Astrocyte (in vitro differentiated cells and primary cell): Measurements from ENCODE around the gene TKTL1. TPM values are rescaled to one million over a fixed set of nuclear protein-coding genes. Genes with fewer than 3 reads are reported as not detected.
A peak's percentile ranks its signal among the peaks of the same experiment; 100 is the strongest.
"Not testable (repeated sequence)": the region's sequence is repeated elsewhere in the genome, so short reads cannot be mapped to it uniquely, and the experiment has no call there.

Experiments
- DNase-seq: peaks from one replicate; pipeline ENCODE4 v3.0.0-alpha.2; 2010; ENCODE audit warnings: low read depth
- FAIRE-seq: peaks from 2 replicates; lab custom pipeline; 2011; peaks lifted over from hg19 to GRCh38; lab: Jason Lieb, UNC
- H2AFZ ChIP-seq: 2 replicates; pipeline ENCODE4 v1.6.0; 2012; ENCODE audit warnings: low read depth, low read length, inconsistent platforms
- H3K27ac ChIP-seq: 2 replicates; pipeline ENCODE4 v1.5.1; 2011; ENCODE audit warnings: low read depth, low read length, inconsistent platforms
- H3K27me3 ChIP-seq: 2 replicates; pipeline ENCODE4 v1.6.0; 2011; ENCODE audit warnings: low read length, inconsistent platforms; ENCODE audit not compliant: insufficient read depth
- H3K36me3 ChIP-seq: 2 replicates; pipeline ENCODE4 v1.5.1; 2011; ENCODE audit warnings: low read length, inconsistent platforms; ENCODE audit not compliant: insufficient read depth
- H3K4me1 ChIP-seq: 2 replicates; pipeline ENCODE4 v1.5.1; 2011; ENCODE audit warnings: low read length, inconsistent platforms; ENCODE audit not compliant: insufficient read depth
- H3K4me2 ChIP-seq: 2 replicates; pipeline ENCODE4 v1.6.0; 2012; ENCODE audit warnings: low read length, inconsistent platforms
- H3K4me3 ChIP-seq: 2 replicates; pipeline ENCODE4 v1.5.1; 2011; ENCODE audit warnings: low read depth, mild to moderate bottlenecking, low read length, inconsistent platforms; ENCODE audit not compliant: insufficient read depth
- H3K79me2 ChIP-seq: 2 replicates; pipeline ENCODE4 v1.6.0; 2012; ENCODE audit warnings: mild to moderate bottlenecking, low read length, inconsistent platforms; ENCODE audit not compliant: insufficient read depth
- H3K9ac ChIP-seq: 2 replicates; pipeline ENCODE4 v1.6.0; 2012; ENCODE audit warnings: mild to moderate bottlenecking, low read length, inconsistent platforms
- H3K9me3 ChIP-seq: 2 replicates; pipeline ENCODE4 v1.5.1; 2012; ENCODE audit warnings: low read depth, mild to moderate bottlenecking, low read length, inconsistent platforms; ENCODE audit not compliant: insufficient read depth
- H4K20me1 ChIP-seq: 2 replicates; pipeline ENCODE4 v1.6.0; 2012; ENCODE audit warnings: low read length, inconsistent platforms; ENCODE audit not compliant: insufficient read depth
- H3K27ac Mint-ChIP-seq: one replicate; pipeline ENCODE4 v1.8.0; 2021; ENCODE audit warnings: mild to moderate bottlenecking, mixed read lengths; ENCODE audit not compliant: unreplicated experiment
- H3K27me3 Mint-ChIP-seq: one replicate; pipeline ENCODE4 v1.8.0; 2021; ENCODE audit warnings: low read depth, mixed read lengths; ENCODE audit not compliant: unreplicated experiment
- H3K36me3 Mint-ChIP-seq: one replicate; pipeline ENCODE4 v1.8.0; 2021; ENCODE audit warnings: low read depth, mixed read lengths; ENCODE audit not compliant: unreplicated experiment
- H3K4me1 Mint-ChIP-seq: one replicate; pipeline ENCODE4 v1.8.0; 2021; ENCODE audit warnings: low read depth, mixed read lengths; ENCODE audit not compliant: unreplicated experiment
- H3K4me3 Mint-ChIP-seq: one replicate; pipeline ENCODE4 v1.8.0; 2021; ENCODE audit warnings: mild to moderate bottlenecking, moderate library complexity, mixed read lengths; ENCODE audit not compliant: unreplicated experiment
- H3K9me3 Mint-ChIP-seq: one replicate; pipeline ENCODE4 v1.8.0; 2021; ENCODE audit warnings: mild to moderate bottlenecking, mixed read lengths; ENCODE audit not compliant: unreplicated experiment
- EZH2 ChIP-seq: IDR thresholded peaks from 2 replicates; pipeline ENCODE4 v1.6.1; 2012; ENCODE audit warnings: mild to moderate bottlenecking, low read length, inconsistent platforms; ENCODE audit not compliant: insufficient read depth
- total RNA-seq: library from RNA; stranded (reverse); gene quantifications from 2 replicates; pipeline ENCODE4 v1.2.1, GENCODE V29; 2021
- TF ChIP-seq, protein P1 (sequence below): IDR thresholded peaks from 2 replicates; pipeline ENCODE4 v1.5.1; 2011; ENCODE audit warnings: low read depth, mild to moderate bottlenecking, inconsistent platforms, low read length, moderate library complexity; ENCODE audit not compliant: insufficient read depth

TKTL1 gene
- total RNA-seq, 1 donor from 2014 or later: not detected

DNA sequence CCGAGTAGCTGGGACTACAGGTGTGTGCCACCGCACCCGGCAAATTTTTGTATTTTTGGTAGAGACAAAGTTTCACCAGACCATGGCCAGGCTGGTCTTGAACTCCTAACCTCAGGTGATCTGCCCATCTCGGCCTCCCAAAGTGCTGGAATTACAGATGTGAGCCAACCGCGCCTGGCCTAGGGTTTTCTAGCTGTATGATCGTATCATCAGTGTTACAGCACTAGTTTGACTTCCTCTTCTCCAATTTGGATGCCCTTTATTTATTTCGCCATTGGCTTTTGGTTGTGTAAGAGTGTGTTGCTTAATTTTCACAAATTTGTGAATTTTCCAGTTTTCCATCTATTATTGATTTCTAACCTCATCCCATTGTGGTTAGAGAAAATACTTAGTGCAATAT, 5.2 kb downstream of the TKTL1 start:
- Histone ChIP-seq H3K9ac (no peak overlapping the region), H3K9me3 (no peaks in the 10 kb centered on the region), H2AFZ (no peak overlapping the region), H3K27me3 (no peaks in the 10 kb centered on the region), H3K4me1 (no peaks in the 10 kb centered on the region), H3K4me2 (no peak overlapping the region), H3K4me3 (no peak overlapping the region), H4K20me1 (no peaks in the 10 kb centered on the region), H3K79me2 (no peaks in the 10 kb centered on the region), H3K27ac (no peak overlapping the region), H3K36me3 (no peaks in the 10 kb centered on the region)
- no peaks in the 10 kb centered on the region for H3K4me1 Mint-ChIP-seq
- no peaks in the 10 kb centered on the region for H3K36me3 Mint-ChIP-seq
- H3K27me3 Mint-ChIP-seq: peaks cover 3% of the 10 kb centered on the region
- no peaks in the 10 kb centered on the region for H3K9me3 Mint-ChIP-seq
- no peak for TF ChIP-seq EZH2
- TF ChIP-seq, protein P1, sequence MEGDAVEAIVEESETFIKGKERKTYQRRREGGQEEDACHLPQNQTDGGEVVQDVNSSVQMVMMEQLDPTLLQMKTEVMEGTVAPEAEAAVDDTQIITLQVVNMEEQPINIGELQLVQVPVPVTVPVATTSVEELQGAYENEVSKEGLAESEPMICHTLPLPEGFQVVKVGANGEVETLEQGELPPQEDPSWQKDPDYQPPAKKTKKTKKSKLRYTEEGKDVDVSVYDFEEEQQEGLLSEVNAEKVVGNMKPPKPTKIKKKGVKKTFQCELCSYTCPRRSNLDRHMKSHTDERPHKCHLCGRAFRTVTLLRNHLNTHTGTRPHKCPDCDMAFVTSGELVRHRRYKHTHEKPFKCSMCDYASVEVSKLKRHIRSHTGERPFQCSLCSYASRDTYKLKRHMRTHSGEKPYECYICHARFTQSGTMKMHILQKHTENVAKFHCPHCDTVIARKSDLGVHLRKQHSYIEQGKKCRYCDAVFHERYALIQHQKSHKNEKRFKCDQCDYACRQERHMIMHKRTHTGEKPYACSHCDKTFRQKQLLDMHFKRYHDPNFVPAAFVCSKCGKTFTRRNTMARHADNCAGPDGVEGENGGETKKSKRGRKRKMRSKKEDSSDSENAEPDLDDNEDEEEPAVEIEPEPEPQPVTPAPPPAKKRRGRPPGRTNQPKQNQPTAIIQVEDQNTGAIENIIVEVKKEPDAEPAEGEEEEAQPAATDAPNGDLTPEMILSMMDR: no peak
- no peak for FAIRE-seq
- H3K4me3 Mint-ChIP-seq: no peak overlapping the region
- H3K27ac Mint-ChIP-seq: no peak overlapping the region
- DNase-seq: no peak

DNA sequence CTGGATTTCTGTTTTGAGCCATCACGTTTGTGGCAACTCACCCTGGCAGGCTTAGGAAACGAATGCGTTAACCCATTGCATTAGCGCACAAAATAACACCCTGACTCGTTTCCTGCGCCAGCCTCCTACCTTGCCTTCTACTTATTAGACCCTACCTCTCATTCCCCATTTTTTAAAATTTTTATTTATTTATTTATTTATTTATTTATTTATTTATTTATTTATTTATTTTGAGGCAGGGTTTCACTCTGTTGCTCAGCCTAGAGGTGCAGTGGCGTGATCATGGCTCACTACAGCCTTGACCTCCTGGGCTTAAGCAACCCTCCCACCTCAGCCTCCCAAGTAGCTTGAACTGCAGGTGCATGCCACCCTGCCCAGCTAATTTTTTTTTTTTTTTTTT, 7.4 kb downstream of the TKTL1 start:
- H4K20me1 ChIP-seq, H3K36me3 Mint-ChIP-seq, H3K9me3 ChIP-seq, H3K4me1 ChIP-seq, H3K27me3 Mint-ChIP-seq, H2AFZ ChIP-seq, H3K4me2 ChIP-seq, DNase-seq, H3K27ac ChIP-seq, H3K36me3 ChIP-seq, H3K79me2 ChIP-seq, H3K9me3 Mint-ChIP-seq, H3K27me3 ChIP-seq, H3K9ac ChIP-seq, H3K4me3 ChIP-seq, H3K4me1 Mint-ChIP-seq, H3K4me3 Mint-ChIP-seq, H3K27ac Mint-ChIP-seq: not testable (repeated sequence)
- peak; percentile 39 for FAIRE-seq

DNA sequence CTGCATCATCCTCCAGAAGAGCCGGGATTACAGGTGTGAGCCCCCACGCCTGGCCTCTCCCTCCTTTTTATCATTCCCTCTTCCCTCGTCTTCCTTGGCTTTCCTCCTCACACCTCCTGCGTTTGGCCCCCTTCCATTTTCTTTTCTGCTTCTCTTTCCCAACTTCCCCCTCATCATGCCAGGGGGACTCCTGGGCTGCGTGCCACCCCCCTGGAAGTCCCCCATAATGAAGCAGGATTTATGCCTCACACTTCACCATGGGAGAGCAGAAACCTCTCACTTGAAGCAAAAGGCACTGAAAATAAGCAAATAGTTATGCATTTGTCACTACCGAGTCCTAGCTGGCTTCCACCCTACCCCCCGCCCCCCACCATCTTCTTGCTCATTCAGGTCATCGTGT, 7.9 kb downstream of the TKTL1 start:
- H4K20me1 ChIP-seq: no peaks in the 10 kb centered on the region
- no peaks in the 10 kb centered on the region for H3K36me3 ChIP-seq
- H3K9me3 Mint-ChIP-seq: no peaks in the 10 kb centered on the region
- no peak overlapping the region for H3K27ac Mint-ChIP-seq
- no peak overlapping the region for H3K9ac ChIP-seq
- no peak overlapping the region for H3K4me3 Mint-ChIP-seq
- H3K4me1 Mint-ChIP-seq: no peaks in the 10 kb centered on the region
- no peak for DNase-seq
- H3K36me3 Mint-ChIP-seq: no peaks in the 10 kb centered on the region
- no peaks in the 10 kb centered on the region for H3K4me1 ChIP-seq
- no peak overlapping the region for H3K27ac ChIP-seq
- no peak overlapping the region for H3K4me2 ChIP-seq
- H3K27me3 Mint-ChIP-seq: peaks cover 4% of the 10 kb centered on the region
- no peaks in the 10 kb centered on the region for H3K79me2 ChIP-seq
- no peaks in the 10 kb centered on the region for H3K27me3 ChIP-seq
- no peak overlapping the region for H2AFZ ChIP-seq
- no peak for FAIRE-seq
- no peak overlapping the region for H3K4me3 ChIP-seq
- TF ChIP-seq EZH2: no peak
- TF ChIP-seq, protein P1: no peak
- H3K9me3 ChIP-seq: no peaks in the 10 kb centered on the region
